Measurements from ENCODE around the gene RANBP3L.
"Not testable (repeated sequence)": the region's sequence is repeated elsewhere in the genome, so short reads cannot be mapped to it uniquely, and the experiment has no call there.

The RANBP3L gene

GRCh38 chr5:36301858-36302603, at the start of gene RANBP3L:
TSS of gene RANBP3L (minus strand) at chr5:36301902. CDS start at chr5:36301416, 486 bp downstream.
- no peak for FAIRE-seq
- peak; percentile 20 for DNase-seq (ENCODE audit: insufficient read length, low spot score)

- peak; percentile 33 for FAIRE-seq
- DNase-seq (ENCODE audit: insufficient read length, low spot score), result no peak
These were observed 45.4 kb upstream of the RANBP3L start for GRCh38 chr5:36346896-36347690.

GRCh38 chr5:36344899-36345298, 43.2 kb upstream of the RANBP3L start:
- FAIRE-seq (no peak), DNase-seq (ENCODE audit: insufficient read length, low spot score) (no peak)

- not testable (repeated sequence) for FAIRE-seq; DNase-seq (ENCODE audit: insufficient read length, low spot score)
These were observed 40.0 kb upstream of the RANBP3L start for GRCh38 chr5:36341720-36342119.

- FAIRE-seq (no peak), DNase-seq (ENCODE audit: insufficient read length, low spot score) (no peak)
These were observed 35.9 kb upstream of the RANBP3L start for GRCh38 chr5:36337597-36337996.

GRCh38 chr5:36334315-36334714, 32.6 kb upstream of the RANBP3L start:
- no peak for FAIRE-seq
- no peak for DNase-seq (ENCODE audit: insufficient read length, low spot score)

- not testable (repeated sequence) for FAIRE-seq; DNase-seq (ENCODE audit: insufficient read length, low spot score)
These were observed 31.0 kb upstream of the RANBP3L start for GRCh38 chr5:36332720-36333119.

GRCh38 chr5:36325196-36325595, 23.5 kb upstream of the RANBP3L start:
- no peak for FAIRE-seq
- no peak for DNase-seq (ENCODE audit: insufficient read length, low spot score)

- DNase-seq (ENCODE audit: insufficient read length, low spot score) (no peak), FAIRE-seq (peak; percentile 4)
These were observed 22.5 kb upstream of the RANBP3L start for GRCh38 chr5:36323926-36324781.

- FAIRE-seq, result no peak
- no peak for DNase-seq (ENCODE audit: insufficient read length, low spot score)
These were observed 11.4 kb upstream of the RANBP3L start for GRCh38 chr5:36312953-36313672.

- FAIRE-seq (no peak), DNase-seq (ENCODE audit: insufficient read length, low spot score) (no peak)
These were observed 10.3 kb upstream of the RANBP3L start for GRCh38 chr5:36311956-36312355.

GRCh38 chr5:36310138-36310537, 8.4 kb upstream of the RANBP3L start:
- FAIRE-seq (no peak), DNase-seq (ENCODE audit: insufficient read length, low spot score) (no peak)

- FAIRE-seq (peak; percentile 46), DNase-seq (ENCODE audit: insufficient read length, low spot score) (peak; percentile 51)
These were observed 4.0 kb upstream of the RANBP3L start for GRCh38 chr5:36305571-36306326.

GRCh38 chr5:36304095-36304805, 2.5 kb upstream of the RANBP3L start:
- no peak for DNase-seq (ENCODE audit: insufficient read length, low spot score)
- FAIRE-seq, result no peak

- DNase-seq (ENCODE audit: insufficient read length, low spot score), result no peak
These were observed 668 bp downstream of the RANBP3L start for GRCh38 chr5:36300927-36301540.

GRCh38 chr5:36300191-36300926, 1.3 kb downstream of the RANBP3L start:
- no peak for DNase-seq (ENCODE audit: insufficient read length, low spot score)
- FAIRE-seq, result peak; percentile 57

More at GRCh38 chr5:36300927-36301540, 668 bp downstream of the RANBP3L start:
- FAIRE-seq, result no peak

- DNase-seq (ENCODE audit: insufficient read length, low spot score), result no peak
- FAIRE-seq, result no peak
These were observed 3.1 kb downstream of the RANBP3L start for GRCh38 chr5:36298552-36298951.

- FAIRE-seq (no peak), DNase-seq (ENCODE audit: insufficient read length, low spot score) (no peak)
These were observed 4.0 kb downstream of the RANBP3L start for GRCh38 chr5:36297653-36298052.
